Left ventricle myocardium inferior (tissue), 1 donor: ENCODE data around the gene TRIM14. TPM values are rescaled to one million over a fixed set of nuclear protein-coding genes. Genes with fewer than 3 reads are reported as not detected.

Experiments
- DNase-seq: peaks from one replicate; pipeline ENCODE4 v3.0.0-alpha.2; 2020
- H3K27ac ChIP-seq: fragments of 200-600 bp; replicated peaks from 2 replicates; pipeline ENCODE4 v1.8.0; 2021
- H3K27me3 ChIP-seq: fragments of 200-600 bp; 2 replicates; pipeline ENCODE4 v1.8.0; 2021; ENCODE audit warnings: low read depth
- H3K36me3 ChIP-seq: fragments of 200-600 bp; 2 replicates; pipeline ENCODE4 v1.8.0; 2021
- H3K4me1 ChIP-seq: fragments of 200-600 bp; 2 replicates; pipeline ENCODE4 v1.8.0; 2021
- H3K4me3 ChIP-seq: fragments of 200-600 bp; 2 replicates; pipeline ENCODE4 v1.8.0; 2021; ENCODE audit warnings: mild to moderate bottlenecking, moderate library complexity
- H3K9me3 ChIP-seq: fragments of 200-600 bp; replicated peaks from 2 replicates; pipeline ENCODE4 v1.8.0; 2021
- intact Hi-C: fragments of 100-400 bp; cut with micrococcal nuclease; formaldehyde crosslinking; loops from one replicate; pipeline ENCODE4 v1.11.0; 2022
- total RNA-seq: library from RNA; stranded (reverse); fragmentation: NEBNext Ultra II Directional; extraction: Animal tissue kit (Norgen Biotek cat#: 25700); gene quantifications from one replicate; pipeline ENCODE4 v1.2.1, GENCODE V29; 2021
- TF ChIP-seq, protein P1 (sequence below): fragments of 200-600 bp; IDR thresholded peaks from 2 replicates; pipeline ENCODE4 v1.8.0; 2021; ENCODE audit warnings: antibody characterized with exemption, mild to moderate bottlenecking, borderline replicate concordance
- donor health status: DM: no; HTN: yes; CAD: no; lungs with severe emphysema.

The TRIM14 gene
- total RNA-seq, 1 donor from 2014 or later: 4.1 TPM

DNA sequence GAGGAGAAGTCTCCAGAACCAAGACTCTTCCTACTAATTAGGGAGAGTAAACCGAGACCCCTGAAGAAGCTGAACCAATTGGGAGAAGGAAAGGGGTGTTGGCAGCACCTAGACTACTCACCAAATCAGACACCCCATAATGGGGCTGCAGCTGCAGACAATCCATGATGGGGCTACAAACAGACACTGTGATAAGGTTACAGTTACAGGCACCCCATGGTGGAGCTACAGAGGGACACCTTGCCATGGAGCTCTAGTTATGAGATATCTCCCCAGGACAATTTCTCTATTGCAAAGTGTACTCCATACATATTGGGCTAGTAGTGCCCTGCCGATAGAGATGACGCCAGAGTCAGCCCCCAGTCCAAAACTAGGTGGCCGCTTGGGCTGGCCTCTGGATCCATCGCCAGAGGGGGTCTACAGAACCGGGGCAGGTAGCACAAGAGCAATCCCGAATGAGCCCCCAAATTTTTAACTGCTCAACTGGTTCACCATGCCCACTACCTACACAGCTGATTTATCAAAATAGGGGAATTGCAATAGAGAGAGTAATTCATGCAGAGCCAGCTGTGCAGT, 64.6 kb downstream of the TRIM14 start:
- intact Hi-C loops: no loop called here
- TF ChIP-seq, protein P1, sequence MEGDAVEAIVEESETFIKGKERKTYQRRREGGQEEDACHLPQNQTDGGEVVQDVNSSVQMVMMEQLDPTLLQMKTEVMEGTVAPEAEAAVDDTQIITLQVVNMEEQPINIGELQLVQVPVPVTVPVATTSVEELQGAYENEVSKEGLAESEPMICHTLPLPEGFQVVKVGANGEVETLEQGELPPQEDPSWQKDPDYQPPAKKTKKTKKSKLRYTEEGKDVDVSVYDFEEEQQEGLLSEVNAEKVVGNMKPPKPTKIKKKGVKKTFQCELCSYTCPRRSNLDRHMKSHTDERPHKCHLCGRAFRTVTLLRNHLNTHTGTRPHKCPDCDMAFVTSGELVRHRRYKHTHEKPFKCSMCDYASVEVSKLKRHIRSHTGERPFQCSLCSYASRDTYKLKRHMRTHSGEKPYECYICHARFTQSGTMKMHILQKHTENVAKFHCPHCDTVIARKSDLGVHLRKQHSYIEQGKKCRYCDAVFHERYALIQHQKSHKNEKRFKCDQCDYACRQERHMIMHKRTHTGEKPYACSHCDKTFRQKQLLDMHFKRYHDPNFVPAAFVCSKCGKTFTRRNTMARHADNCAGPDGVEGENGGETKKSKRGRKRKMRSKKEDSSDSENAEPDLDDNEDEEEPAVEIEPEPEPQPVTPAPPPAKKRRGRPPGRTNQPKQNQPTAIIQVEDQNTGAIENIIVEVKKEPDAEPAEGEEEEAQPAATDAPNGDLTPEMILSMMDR: no peak
- no peak overlapping the region for H3K27ac ChIP-seq
- no peak overlapping the region for H3K4me3 ChIP-seq
- H3K36me3 ChIP-seq: no peaks in the 10 kb centered on the region
- H3K4me1 ChIP-seq: peaks cover 31% of the 10 kb centered on the region
- no peak for DNase-seq
- H3K9me3 ChIP-seq: no peaks in the 10 kb centered on the region
- no peaks in the 10 kb centered on the region for H3K27me3 ChIP-seq

DNA sequence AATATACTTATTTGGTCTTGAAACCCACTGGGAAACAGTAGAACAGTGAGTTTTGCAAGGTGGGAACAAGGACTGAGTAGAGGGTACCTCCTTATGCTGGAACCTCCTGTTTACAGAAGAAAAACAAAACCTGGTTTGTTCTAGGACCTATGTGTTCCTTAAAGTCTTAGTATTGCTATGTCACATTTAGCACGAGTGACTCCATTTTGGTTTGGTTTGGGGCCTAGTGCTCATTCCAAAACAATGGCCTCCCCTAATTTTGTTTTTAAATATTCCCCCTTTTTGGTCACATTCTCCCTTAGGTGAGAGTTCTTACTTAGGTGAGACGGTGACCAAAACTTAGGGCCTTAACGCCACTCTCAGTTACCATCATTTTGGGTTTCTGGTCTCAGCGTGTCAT, 68.7 kb downstream of the TRIM14 start:
- H3K4me1 ChIP-seq: no peaks in the 10 kb centered on the region
- no peak overlapping the region for H3K27ac ChIP-seq
- TF ChIP-seq, protein P1: no peak
- no peaks in the 10 kb centered on the region for H3K36me3 ChIP-seq
- H3K9me3 ChIP-seq: no peaks in the 10 kb centered on the region
- DNase-seq: no peak
- no peaks in the 10 kb centered on the region for H3K27me3 ChIP-seq
- intact Hi-C loops: no loop called here
- H3K4me3 ChIP-seq: no peak overlapping the region

DNA sequence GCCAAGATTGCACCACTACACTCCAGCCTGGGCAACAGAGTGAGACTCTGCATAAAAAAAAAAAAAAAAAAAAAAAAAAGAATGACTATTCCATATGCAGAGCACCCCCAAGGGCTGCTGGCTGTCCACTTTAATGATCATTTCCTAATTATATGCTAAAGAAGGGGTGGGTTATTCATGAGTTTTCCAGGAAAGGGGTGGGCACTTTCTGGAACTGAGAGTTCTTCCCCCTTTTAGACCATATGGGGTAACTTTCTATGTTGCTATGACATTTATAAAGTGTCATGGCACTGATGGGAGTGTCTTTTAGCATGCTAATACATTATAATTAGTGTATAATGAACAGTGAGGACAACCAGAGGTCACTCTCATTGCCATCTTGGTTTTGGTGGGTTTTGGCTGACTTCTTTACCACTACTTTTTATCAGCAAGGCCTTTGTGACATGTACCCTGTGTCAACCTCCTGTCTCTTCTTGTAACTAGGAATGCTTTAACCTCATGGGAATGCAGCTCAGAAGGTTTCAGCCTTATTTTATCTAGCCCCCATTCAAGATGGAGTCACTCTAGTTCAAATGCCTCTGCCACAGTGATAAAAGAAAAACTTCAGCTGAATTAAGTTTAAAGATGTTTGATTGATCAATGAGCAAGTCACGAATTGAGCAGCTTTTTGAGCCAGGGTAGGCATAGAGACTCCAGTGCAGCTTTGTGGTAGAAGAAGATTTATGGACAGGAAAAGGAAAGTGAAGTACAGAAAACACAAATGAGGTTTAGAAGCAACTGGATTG, 69.5 kb downstream of the TRIM14 start:
- TF ChIP-seq, protein P1: no peak
- intact Hi-C loops: no loop called here

DNA sequence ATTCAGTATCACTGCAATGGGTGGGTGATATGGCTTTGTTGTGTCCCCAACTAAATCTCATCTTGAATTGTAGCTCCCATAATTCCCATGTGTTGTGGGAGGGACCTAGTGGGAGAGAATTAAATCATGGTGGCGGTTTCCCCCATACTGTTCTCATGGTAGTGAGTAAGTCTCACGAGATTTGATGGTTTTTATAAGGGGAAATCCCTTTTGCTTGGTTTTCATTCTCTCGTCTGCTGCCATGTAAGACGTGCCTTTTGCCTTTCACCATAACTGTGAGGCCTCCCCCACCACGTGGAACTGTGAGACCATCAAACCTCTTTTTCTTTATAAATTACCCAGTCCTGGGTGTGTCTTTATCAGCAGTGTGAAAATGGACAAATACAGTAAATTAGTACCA, 72.0 kb downstream of the TRIM14 start:
- H3K27me3 ChIP-seq: no peaks in the 10 kb centered on the region
- H3K36me3 ChIP-seq: no peaks in the 10 kb centered on the region
- no peak overlapping the region for H3K27ac ChIP-seq
- no peak overlapping the region for H3K4me3 ChIP-seq
- TF ChIP-seq, protein P1: no peak
- DNase-seq: no peak
- intact Hi-C loops: no loop called here
- no peaks in the 10 kb centered on the region for H3K4me1 ChIP-seq
- no peaks in the 10 kb centered on the region for H3K9me3 ChIP-seq

More for the DNA sequence above, 69.5 kb downstream of the TRIM14 start:
- DNase-seq: no peak
- no peaks in the 10 kb centered on the region for H3K4me1 ChIP-seq
- H3K36me3 ChIP-seq: no peaks in the 10 kb centered on the region
- H3K4me3 ChIP-seq: no peak overlapping the region
- no peaks in the 10 kb centered on the region for H3K27me3 ChIP-seq
- no peak overlapping the region for H3K27ac ChIP-seq
- no peaks in the 10 kb centered on the region for H3K9me3 ChIP-seq

DNA sequence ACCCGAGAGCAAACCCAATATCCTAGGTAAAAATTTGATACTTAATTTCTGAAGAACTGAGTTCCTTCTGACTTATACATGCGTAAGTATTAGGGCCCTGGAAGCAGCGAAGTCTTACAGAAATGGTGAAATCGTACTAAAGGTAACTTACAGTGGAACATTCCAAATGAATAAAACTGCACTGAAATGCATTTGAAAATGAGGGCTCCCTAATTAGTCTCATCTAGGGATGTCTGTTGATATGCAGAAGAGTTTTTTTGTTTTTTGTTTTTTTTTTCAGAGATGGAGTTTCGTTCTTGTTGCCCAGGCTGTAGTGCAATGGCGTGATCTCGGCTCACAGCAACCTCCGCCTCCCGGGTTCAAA, 72.9 kb downstream of the TRIM14 start:
- TF ChIP-seq, protein P1: no peak
- intact Hi-C loops: no loop called here
- Histone ChIP-seq H3K4me3 (no peak overlapping the region), H3K36me3 (no peaks in the 10 kb centered on the region), H3K9me3 (no peaks in the 10 kb centered on the region), H3K27me3 (no peaks in the 10 kb centered on the region), H3K27ac (no peak overlapping the region), H3K4me1 (no peaks in the 10 kb centered on the region)
- no peak for DNase-seq
